Stimulated activated effector memory CD8-positive, alpha-beta T cell treated with anti-CD3 and anti-CD28 coated beads, Interleukin-12 subunit alpha, Interleukin-12 subunit beta, amount 100 ng/mL, for 72 hours (primary cell): Measurements from ENCODE around the gene SMG7.

ENCODE experiments used
- ATAC-seq: fragments of 150-1000 bp; cut with Tn5 transposase; 2 replicates; pipeline ENCODE4 v1.10.0; 2021
- DNase-seq, 2 donors: peaks; one replicate each; pipeline ENCODE4 v3.0.0; 2021 to 2022; ENCODE audit warnings: low spot score in 2 of 2
- H3K27ac Mint-ChIP-seq: one replicate; pipeline ENCODE4 v1.8.0; 2022; ENCODE audit warnings: mild to moderate bottlenecking, mixed read lengths
- H3K36me3 Mint-ChIP-seq: one replicate; pipeline ENCODE4 v1.8.0; 2022; ENCODE audit warnings: mild to moderate bottlenecking, mixed read lengths
- H3K4me1 Mint-ChIP-seq: one replicate; pipeline ENCODE4 v1.8.0; 2022; ENCODE audit warnings: mixed read lengths
- H3K4me3 Mint-ChIP-seq: one replicate; pipeline ENCODE4 v1.8.0; 2022; ENCODE audit warnings: mild to moderate bottlenecking, mixed read lengths
- H3K9me3 Mint-ChIP-seq: one replicate; pipeline ENCODE4 v1.8.0; 2022; ENCODE audit warnings: mixed read lengths

Gene SMG7

GRCh38 chr1:183454377-183454776, 17.9 kb upstream of the SMG7 start:
- no peak overlapping the region for H3K4me3 Mint-ChIP-seq
- H3K27ac Mint-ChIP-seq = no peak overlapping the region
- ATAC-seq (no peak), DNase-seq (no peak)
- H3K4me1 Mint-ChIP-seq = no peaks in the 10 kb centered on the region
- H3K9me3 Mint-ChIP-seq = no peaks in the 10 kb centered on the region
- no peaks in the 10 kb centered on the region for H3K36me3 Mint-ChIP-seq

DNA sequence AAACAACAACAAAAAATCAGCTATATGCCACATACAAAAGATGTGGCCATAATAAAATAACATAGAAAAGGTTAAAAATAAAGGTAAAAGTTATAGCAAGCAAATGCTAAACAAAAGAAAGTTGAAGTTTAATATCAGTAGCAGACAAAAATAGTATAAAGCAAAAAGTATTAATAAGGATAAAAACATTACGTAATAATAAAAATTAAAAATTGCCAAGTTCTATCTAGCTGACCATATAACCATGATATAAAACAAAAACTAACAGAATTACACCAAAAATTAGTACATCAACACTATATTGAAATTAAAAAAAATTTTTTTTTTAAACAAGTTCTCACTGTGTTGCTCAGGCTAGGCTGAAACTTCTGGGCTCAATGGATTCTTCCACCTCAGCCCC, 15.5 kb upstream of the SMG7 start:
- H3K36me3 Mint-ChIP-seq = no peaks in the 10 kb centered on the region
- no peak for ATAC-seq
- H3K27ac Mint-ChIP-seq = no peak overlapping the region
- no peak for DNase-seq
- H3K4me1 Mint-ChIP-seq = no peaks in the 10 kb centered on the region
- H3K9me3 Mint-ChIP-seq = no peaks in the 10 kb centered on the region
- H3K4me3 Mint-ChIP-seq = no peak overlapping the region

- ATAC-seq = no peak
- no peak overlapping the region for H3K27ac Mint-ChIP-seq
- no peak for DNase-seq
- H3K36me3 Mint-ChIP-seq = no peaks in the 10 kb centered on the region
- H3K9me3 Mint-ChIP-seq = no peaks in the 10 kb centered on the region
- no peaks in the 10 kb centered on the region for H3K4me1 Mint-ChIP-seq
- no peak overlapping the region for H3K4me3 Mint-ChIP-seq
These were observed 14.8 kb upstream of the SMG7 start for GRCh38 chr1:183457449-183457848.

DNA sequence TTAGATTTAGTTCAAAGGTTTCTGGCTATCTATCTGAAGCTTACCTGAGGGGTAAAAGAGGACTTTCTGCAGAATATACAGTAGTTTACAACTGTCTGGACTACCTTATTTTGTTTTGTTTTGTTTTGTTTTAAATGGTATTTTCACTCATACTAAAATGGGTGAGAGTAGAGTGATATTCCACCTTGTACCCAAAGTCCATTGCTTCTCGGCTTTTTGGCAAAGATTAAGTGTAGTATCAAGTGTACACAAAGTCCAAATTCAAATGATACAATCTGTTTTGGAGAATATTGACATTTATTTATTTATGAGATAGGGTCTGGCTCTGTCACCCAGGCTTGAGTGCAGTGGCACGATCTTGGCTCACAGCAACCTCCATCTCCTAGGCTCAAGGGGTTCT, 11.7 kb upstream of the SMG7 start:
- no peaks in the 10 kb centered on the region for H3K9me3 Mint-ChIP-seq
- no peaks in the 10 kb centered on the region for H3K4me1 Mint-ChIP-seq
- no peak overlapping the region for H3K27ac Mint-ChIP-seq
- DNase-seq = no peak
- H3K4me3 Mint-ChIP-seq = no peak overlapping the region
- H3K36me3 Mint-ChIP-seq = no peaks in the 10 kb centered on the region
- ATAC-seq = no peak

DNA sequence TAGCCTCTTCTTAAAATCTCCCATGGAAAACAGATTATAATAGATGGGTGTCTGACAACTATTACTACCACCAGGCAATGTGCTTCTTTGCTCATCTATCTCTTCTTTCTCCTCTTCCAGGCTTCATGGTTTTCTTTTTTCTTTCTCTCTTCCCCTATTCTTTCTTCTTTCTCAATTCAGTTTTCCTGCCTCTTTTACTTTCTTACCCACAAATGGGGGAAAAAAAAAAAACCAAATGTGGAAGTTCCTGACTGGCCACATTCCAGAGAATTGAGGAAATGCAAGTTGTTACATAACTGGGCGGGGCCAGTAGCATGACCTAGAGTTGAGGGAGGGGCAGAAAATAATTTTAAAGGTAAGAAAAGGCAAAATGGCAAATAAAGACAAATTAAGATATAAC, 10.9 kb upstream of the SMG7 start:
- ATAC-seq (no peak), DNase-seq (no peak)
- H3K9me3 Mint-ChIP-seq = no peaks in the 10 kb centered on the region
- no peak overlapping the region for H3K4me3 Mint-ChIP-seq
- H3K4me1 Mint-ChIP-seq = no peaks in the 10 kb centered on the region
- no peaks in the 10 kb centered on the region for H3K36me3 Mint-ChIP-seq
- H3K27ac Mint-ChIP-seq = no peak overlapping the region

DNA sequence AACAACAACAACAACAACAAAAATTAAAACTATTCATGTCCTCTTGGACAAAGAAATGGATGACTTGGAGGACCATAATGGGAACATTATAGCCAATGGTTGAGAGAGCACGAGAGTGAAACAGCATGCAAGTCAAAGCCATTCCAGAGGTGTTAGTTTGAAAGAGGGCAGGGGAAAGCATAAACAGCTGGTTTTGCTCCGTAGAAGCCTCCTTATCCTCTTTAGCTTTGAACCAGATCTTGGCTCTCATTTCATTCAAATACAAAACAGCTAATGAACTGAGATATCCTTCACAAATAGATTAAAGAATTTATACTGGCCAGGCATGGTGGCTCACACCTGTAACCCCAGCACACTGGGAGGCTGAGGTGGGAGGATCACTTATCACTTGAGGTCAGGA, 8.7 kb upstream of the SMG7 start:
- Mint-ChIP-seq H3K4me1 (no peaks in the 10 kb centered on the region), H3K4me3 (no peak overlapping the region), H3K27ac (peak overlapping the region; percentile 32), H3K9me3 (no peaks in the 10 kb centered on the region), H3K36me3 (no peaks in the 10 kb centered on the region)
- DNase-seq = no peak
- ATAC-seq = no peak

- no peak overlapping the region for H3K27ac Mint-ChIP-seq
- no peak for DNase-seq
- no peak overlapping the region for H3K4me3 Mint-ChIP-seq
- ATAC-seq = no peak
- H3K4me1 Mint-ChIP-seq = peaks cover 12% of the 10 kb centered on the region
- peaks cover 14% of the 10 kb centered on the region for H3K36me3 Mint-ChIP-seq
- H3K9me3 Mint-ChIP-seq = no peaks in the 10 kb centered on the region
These were observed 5.5 kb upstream of the SMG7 start for GRCh38 chr1:183466781-183467180.

- Mint-ChIP-seq H3K27ac (no peak overlapping the region), H3K4me3 (no peak overlapping the region), H3K36me3 (peaks cover 23% of the 10 kb centered on the region), H3K9me3 (no peaks in the 10 kb centered on the region), H3K4me1 (peaks cover 14% of the 10 kb centered on the region)
- ATAC-seq (no peak), DNase-seq (no peak)
These were observed 4.6 kb upstream of the SMG7 start for GRCh38 chr1:183467687-183468086.

DNA sequence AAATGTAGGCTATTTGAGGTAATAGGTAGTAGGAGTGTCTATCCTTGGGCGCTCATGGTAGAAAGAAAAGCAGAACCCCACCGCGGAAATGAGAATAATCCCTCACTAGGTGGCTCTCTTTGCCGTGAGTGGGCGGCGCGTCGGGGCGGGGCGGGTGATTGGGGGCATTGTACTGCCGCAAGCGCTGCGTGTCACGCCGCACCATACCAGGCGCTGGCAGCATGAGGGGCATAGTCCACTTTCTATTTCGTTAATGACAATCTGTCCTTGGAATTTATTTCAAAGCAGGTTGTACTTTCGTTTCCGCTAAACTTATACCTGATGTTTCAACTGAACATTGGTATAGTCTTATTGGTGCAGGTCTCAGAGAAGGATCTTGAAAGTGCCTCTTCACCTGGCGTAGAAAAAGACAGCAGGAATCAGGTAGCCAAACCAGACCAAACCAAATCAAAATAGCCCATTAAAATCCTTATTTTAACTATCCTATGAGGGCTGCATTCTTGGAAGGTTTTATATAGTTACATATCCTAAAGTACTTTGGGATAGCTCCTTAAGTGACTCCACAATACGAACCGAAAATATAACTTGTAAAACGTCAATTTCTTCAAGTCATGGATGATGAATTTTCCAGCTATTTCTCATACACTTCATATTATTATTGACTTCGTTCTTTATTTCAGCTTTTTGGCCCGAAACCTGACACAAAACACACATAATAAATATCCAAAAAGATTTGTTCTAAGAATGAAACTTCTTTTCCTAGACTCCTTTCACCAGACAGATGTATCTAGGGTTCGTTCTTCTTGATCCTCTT, 1.9 kb upstream of the SMG7 start:
- peak; percentile 75 to 92 for DNase-seq
- Mint-ChIP-seq H3K4me1 (peaks cover 29% of the 10 kb centered on the region), H3K9me3 (no peaks in the 10 kb centered on the region), H3K36me3 (peaks cover 30% of the 10 kb centered on the region), H3K4me3 (peak overlapping the region; percentile 97), H3K27ac (peak overlapping the region; percentile 100)
- peak; percentile 64 for ATAC-seq

GRCh38 chr1:183470961-183471742, 1.1 kb upstream of the SMG7 start:
- peak overlapping the region; percentile 97 for H3K4me3 Mint-ChIP-seq
- peak overlapping the region; percentile 100 for H3K27ac Mint-ChIP-seq
- H3K4me1 Mint-ChIP-seq = peaks cover 29% of the 10 kb centered on the region
- DNase-seq = peak; percentile 62 to 84
- peaks cover 30% of the 10 kb centered on the region for H3K36me3 Mint-ChIP-seq
- ATAC-seq = peak; percentile 55
- H3K9me3 Mint-ChIP-seq = no peaks in the 10 kb centered on the region

DNA sequence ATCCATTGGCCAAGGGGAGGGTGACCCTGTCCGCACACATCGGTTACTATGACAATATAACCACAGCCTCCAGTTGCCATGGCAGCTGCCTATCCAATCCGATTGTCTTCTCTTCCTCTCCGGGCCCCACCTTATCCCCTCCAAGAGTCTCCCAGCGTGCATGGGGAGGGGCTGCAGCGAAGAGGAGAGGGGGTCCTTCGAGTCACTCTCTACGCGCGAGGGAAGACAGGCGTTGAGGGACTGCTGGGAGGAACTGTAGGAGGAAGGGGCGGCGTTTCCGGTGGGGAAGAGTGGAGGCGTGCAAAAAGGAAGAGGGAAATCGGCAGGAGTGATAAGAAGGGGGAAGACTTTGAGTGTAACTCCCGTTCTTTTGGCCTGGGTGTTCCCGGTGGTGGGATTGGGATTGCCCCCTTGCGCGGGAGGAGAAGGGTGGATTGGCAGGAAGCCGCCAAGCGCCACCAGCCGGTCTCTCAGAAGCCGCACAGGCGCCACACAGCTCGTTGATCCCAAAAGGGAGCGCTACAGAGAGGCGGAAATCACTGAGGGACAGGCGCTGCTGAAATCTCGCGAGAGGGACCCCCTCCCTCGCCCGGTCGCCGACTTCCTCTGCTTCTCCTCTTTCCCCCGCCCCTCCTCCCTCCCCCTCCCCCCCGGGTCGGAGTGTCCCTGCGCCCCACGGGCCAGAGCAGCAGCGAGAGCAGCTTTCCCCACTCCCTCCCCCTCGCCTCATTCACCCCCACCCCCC, 384 bp upstream of the SMG7 start:
- peak; percentile 76 for ATAC-seq
- H3K9me3 Mint-ChIP-seq = no peaks in the 10 kb centered on the region
- H3K36me3 Mint-ChIP-seq = peaks cover 30% of the 10 kb centered on the region
- H3K4me3 Mint-ChIP-seq = peak overlapping the region; percentile 97
- H3K4me1 Mint-ChIP-seq = peaks cover 29% of the 10 kb centered on the region
- H3K27ac Mint-ChIP-seq = peak overlapping the region; percentile 100
- DNase-seq = peak; percentile 85 to 97

GRCh38 chr1:183473217-183473536, 878 bp downstream of the SMG7 start:
- Mint-ChIP-seq H3K9me3 (no peaks in the 10 kb centered on the region), H3K27ac (peak overlapping the region; percentile 100), H3K4me3 (peak overlapping the region; percentile 97), H3K36me3 (peaks cover 30% of the 10 kb centered on the region), H3K4me1 (peaks cover 31% of the 10 kb centered on the region)
- ATAC-seq (no peak), DNase-seq (no peak)

DNA sequence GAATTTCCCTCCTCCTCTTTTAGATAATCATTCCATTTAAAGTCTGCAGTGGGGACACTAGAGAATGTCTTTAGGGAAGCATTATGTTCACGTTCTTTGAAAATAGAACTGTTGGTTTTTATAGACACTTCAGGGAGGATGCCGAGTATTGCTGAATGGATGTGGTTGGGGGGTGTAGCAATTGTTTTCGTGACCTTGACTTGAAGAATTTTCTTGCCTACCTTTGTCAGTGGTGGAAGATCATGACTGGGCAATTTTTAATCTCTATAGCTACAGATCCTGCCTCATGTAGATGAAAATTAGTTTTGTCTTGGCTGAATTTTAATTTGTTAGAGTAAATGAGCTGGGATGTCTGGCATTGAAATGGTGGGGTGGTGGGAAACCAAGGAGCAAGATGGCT, 3.8 kb downstream of the SMG7 start:
- Mint-ChIP-seq H3K9me3 (no peaks in the 10 kb centered on the region), H3K4me1 (peaks cover 55% of the 10 kb centered on the region), H3K4me3 (no peak overlapping the region), H3K27ac (no peak overlapping the region), H3K36me3 (peaks cover 30% of the 10 kb centered on the region)
- DNase-seq (no peak), ATAC-seq (no peak)

DNA sequence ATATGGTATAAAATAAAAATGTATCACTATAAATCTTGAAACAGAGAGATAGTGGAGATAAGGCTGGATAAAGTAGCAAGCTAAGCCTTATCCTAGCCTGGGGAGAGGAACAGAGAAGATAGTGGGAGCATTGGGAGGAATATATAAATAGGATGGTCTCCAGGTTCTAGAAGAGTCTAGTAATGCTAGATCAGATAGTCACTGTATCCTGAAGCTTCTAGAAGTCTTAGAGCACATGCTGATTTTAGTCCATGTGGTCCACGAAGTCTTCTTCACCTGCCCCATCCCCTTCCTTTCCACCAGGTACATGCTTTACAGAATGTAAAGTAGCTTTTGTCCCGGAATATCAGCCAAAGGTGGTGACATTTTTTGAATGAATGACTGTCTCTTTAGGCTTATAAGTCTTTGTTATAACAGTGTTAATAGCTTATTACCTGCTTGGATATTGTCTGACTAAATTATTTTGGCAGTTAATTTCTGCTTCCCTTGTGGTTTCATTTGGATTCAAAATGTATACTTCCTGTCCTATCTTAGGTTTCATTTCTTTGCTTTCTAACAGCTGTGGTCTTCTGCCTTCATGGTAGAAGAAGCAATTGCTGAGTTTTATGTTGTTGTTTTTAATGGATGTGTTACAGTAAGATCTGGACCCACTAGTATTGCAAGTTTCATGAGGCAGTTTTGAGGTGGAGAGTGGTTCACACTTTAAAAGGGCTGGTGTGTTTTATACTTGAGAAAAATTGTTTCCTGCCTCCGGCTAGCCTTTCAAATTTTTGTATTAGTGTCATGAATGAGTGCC, 5.9 kb downstream of the SMG7 start:
- Mint-ChIP-seq H3K27ac (peak overlapping the region; percentile 48), H3K36me3 (peaks cover 9% of the 10 kb centered on the region), H3K4me3 (peak overlapping the region; percentile 40), H3K9me3 (no peaks in the 10 kb centered on the region), H3K4me1 (peaks cover 59% of the 10 kb centered on the region)
- DNase-seq (no peak), ATAC-seq (peak; percentile 87)

- peak overlapping the region; percentile 11 for H3K27ac Mint-ChIP-seq
- DNase-seq = no peak
These were observed 8.7 kb downstream of the SMG7 start for GRCh38 chr1:183480971-183481441.

More at GRCh38 chr1:183480971-183481441, 8.7 kb downstream of the SMG7 start:
- Mint-ChIP-seq H3K9me3 (no peaks in the 10 kb centered on the region), H3K36me3 (peaks cover 7% of the 10 kb centered on the region), H3K4me3 (no peak overlapping the region), H3K4me1 (peaks cover 52% of the 10 kb centered on the region)
- no peak for ATAC-seq
